ENCODE data around the gene GCNT1. TPM values are rescaled to one million over a fixed set of nuclear protein-coding genes. Genes with fewer than 3 reads are reported as not detected.
"Not testable (repeated sequence)": the region's sequence is repeated elsewhere in the genome, so short reads cannot be mapped to it uniquely, and the experiment has no call there.

GCNT1 gene
- total RNA-seq, 1 donor from 2014 or later, result 3.8 TPM

- not testable (repeated sequence) for ATAC-seq
Measured at GRCh38 chr9:76493496-76493895, 34.5 kb downstream of the GCNT1 start.

DNA sequence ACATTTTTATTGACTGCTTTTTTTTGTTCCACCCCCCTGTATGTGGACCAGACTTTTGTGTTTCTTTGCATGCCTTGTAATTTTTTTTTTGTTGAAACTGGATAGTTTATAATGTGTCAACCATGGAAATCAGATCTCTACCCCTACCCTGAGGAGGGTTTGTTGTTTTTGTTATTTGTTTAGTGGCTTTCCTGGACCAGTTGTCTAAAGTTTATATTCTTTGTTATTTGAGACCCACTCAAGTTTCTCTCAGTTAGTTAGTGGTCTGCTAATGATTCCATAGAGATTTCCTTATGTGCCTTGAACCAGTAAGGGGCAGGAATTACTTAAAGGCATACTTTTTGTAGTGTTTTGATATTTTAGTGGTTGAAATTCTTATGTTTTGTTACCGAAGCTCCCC is 41.1 kb downstream of the GCNT1 start:
- no peak for ATAC-seq

DNA sequence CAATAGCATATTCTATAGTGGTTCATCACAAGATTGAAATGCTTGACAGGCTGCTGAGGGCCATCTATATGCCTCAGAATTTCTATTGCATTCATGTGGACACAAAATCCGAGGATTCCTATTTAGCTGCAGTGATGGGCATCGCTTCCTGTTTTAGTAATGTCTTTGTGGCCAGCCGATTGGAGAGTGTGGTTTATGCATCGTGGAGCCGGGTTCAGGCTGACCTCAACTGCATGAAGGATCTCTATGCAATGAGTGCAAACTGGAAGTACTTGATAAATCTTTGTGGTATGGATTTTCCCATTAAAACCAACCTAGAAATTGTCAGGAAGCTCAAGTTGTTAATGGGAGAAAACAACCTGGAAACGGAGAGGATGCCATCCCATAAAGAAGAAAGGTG is 43.8 kb downstream of the GCNT1 start:
- ATAC-seq, result no peak

DNA sequence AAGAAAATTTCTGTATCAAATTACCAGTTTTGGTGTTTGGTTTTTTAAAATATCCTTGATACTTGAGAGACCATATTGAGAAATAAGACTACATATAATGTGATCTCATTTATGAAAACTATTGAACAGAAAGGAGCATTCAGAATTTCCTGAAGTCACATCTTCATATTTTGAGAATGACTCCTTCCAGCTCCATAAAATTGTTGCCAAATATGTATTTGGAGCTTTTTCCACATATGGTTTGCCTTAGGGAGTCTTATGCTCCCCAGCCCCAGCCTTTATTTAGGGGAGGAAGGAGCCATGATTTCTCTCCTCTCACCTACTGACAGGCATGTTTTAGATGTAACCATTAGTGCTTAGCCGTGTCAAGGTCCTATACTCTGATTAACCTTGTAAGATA is 51.1 kb downstream of the GCNT1 start:
- no peak for ATAC-seq

GRCh38 chr9:76510446-76510845 is 51.5 kb downstream of the GCNT1 start:
- no peak for ATAC-seq

DNA sequence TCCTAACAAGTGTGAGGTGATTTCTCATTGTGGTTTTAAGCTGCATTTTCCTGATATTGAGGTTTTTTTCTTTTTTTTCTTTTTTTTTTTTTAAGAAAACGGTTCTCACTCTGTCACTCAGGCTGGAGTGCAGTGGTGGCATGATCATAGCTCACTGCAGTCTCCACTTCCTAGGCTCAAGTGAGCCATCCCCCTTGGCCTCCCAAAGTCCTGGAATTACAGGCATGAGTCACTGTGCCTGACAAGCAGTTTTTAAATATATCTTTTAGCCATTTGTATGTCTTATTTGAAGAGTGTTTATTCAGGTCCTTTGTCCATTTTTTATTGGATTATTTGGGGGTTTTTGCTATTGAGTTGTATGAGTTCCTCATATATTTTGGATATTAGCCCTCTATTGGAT is 53.8 kb downstream of the GCNT1 start:
- ATAC-seq, result no peak

GRCh38 chr9:76516350-76516749 is 57.4 kb downstream of the GCNT1 start:
- ATAC-seq, result no peak

DNA sequence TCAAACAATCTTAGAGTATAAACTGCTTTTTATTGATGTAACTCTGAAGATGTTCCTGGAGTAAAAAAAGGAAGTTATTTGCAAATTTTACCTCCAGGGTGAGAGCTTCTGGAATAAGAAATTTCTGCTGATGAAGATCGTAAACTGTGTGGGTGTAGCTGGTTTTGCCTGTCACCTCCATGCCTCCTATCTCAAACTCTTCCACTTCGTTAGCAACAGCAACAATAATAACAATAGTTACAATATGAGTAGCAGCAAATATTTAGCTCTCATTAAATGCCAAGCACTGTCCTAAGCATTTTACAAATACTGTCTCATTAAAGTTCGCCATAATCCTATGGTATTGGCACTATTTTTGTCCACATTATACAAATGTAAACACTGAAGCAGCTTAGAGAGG is 57.9 kb downstream of the GCNT1 start:
- ATAC-seq, result no peak

DNA sequence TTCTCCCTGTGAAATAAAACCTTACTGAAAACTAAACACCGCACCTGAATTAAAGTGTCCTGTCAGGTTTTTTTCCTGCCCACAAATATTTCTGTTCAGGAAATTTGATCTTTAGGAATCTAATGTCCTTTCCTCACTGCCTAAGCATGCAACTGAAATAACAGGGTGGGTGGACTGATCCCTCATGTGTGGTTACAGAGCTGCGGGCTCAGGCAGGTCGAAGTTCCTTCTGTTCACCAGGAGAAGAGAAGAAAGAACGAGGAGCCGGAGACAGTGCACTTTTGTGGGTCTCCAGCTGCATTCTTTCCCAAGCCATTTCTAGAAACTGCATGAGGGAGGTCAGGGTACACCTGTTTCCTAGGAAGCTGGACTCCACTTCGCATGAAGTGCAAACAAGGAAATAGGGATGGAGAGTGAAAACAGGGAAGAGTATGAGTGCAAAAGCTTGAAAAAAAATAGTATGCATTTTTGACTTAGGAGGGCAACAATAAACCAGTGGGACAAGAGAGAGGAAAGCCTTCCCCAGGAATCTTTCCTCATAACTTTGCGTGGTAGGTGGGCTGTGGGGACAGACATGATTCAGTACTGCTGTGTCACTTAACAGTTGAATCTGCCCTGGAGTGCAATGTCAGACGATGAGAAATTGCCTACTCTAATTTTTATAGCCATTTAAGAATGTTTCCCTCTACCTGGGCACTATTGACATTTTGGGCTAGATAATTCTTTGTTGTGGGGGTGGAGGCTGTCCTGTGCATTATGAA is 60.3 kb downstream of the GCNT1 start:
- ATAC-seq, result no peak

DNA sequence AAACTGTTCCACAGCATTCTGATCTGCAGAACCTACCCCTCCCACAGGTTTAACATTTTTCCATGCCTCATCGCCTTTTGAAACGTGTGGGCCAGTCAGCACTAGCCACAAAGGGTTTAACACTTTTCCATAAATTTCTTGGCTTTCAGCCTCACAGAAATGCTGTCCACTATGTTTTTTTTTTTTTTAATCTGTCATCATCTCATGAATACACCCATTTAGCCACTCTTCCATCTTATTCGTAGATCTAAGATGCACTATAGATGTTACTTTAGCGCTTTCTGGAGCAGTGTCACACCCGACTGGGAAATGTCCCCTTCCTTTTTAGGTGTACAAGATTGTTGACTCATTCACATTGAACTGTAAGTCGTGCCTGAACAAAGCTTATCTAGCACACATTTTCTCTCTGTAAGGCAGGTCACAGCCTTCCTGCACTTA is 62.3 kb downstream of the GCNT1 start:
- ATAC-seq, result peak; percentile 71

DNA sequence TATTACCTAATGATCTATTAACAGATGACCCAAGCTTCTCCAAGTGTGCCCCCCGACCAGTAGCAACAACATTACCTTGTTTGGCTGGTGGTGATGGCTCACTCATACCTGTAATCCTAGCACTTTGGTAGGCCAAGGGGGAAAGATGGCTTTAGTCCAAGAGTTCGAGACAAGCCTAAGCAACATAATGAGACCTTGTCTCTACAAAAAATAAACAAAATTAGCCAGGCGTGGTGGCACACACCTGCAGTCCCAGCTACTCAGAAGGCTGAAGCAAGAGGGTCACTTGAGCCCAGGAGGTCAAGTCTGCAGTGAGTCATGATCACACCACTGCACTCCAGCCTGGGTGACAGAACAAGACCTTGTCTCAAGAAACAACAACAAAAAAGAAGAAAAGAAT is 62.9 kb downstream of the GCNT1 start:
- no peak for ATAC-seq

DNA sequence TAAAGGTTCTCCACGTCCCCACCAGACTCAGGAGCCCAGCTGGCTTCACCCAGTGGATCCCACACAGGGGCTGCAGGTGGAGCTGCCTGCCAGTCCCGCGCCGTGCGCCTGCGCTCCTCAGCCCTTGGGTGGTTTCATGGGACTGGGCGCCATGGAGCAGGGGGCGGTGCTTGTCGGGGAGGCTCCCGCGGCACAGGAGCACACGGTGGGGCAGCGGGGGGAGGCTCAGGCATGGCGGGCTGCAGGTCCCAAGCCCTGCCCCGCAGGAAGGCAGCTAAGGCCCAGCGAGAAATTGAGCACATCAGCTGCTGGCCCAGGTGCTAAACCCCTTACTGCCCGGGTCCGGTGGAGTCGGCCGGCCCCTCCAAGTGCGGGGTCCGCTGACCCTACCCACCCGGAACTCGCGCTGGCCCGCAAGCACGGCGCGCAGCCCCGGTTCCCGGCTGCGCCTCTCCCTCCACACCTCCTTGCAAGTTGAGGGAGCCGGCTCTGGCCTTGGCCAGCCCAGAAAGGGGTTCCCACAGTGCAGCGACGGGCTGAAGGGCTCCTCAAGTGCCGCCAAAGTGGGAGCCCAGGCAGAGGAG is 64.7 kb downstream of the GCNT1 start:
- not testable (repeated sequence) for ATAC-seq

DNA sequence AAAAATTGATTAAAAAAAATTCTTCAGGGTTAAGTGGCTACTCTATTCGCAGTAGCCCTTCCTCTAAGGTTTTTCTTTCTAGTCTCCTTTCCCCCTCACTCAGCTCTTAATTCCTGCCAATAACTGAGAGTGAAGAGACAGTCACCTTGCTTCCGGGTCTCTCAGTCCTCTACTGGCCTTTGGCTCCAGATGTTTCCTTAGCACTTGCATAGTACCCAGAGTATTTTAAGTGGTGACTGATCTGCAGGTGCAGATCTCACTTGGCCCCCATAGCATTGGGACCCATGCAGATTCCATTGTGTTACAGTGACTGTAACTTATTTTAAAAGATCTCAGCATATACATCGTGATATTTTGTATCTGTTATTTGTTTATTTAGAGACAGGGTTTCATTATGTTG is 66.2 kb downstream of the GCNT1 start:
- no peak for ATAC-seq

- ATAC-seq, result peak; percentile 37
Measured at GRCh38 chr9:76526026-76526425, 67.0 kb downstream of the GCNT1 start.

GRCh38 chr9:76528056-76528455 is 69.1 kb downstream of the GCNT1 start:
- ATAC-seq, result no peak

- no peak for ATAC-seq
Measured at GRCh38 chr9:76528642-76529190, 69.7 kb downstream of the GCNT1 start.

GRCh38 chr9:76529653-76530052 is 70.7 kb downstream of the GCNT1 start:
- ATAC-seq, result no peak

- ATAC-seq, result no peak
Measured at GRCh38 chr9:76530458-76531110, 71.6 kb downstream of the GCNT1 start.

GRCh38 chr9:76531231-76531780 is 72.3 kb downstream of the GCNT1 start:
- no peak for ATAC-seq

DNA sequence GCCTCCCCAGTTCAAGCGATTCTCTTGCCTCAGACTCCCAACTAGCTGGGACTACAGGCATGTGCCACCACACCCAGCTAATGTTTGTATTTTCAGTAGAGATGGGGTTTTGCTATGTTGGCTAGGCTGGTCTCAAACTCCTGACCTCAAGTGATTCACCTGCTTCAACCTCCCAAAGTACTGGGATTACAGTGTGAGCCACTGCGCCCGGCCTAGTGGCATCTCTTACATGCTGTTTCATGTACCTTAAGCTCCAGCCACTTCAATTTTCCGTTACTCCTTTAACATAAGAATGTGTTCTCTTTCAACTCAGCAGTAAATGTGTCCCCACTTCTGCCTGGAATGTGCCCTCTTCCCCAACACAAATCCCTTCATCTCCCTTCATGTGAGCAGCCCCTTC is 73.9 kb downstream of the GCNT1 start:
- not testable (repeated sequence) for ATAC-seq

DNA sequence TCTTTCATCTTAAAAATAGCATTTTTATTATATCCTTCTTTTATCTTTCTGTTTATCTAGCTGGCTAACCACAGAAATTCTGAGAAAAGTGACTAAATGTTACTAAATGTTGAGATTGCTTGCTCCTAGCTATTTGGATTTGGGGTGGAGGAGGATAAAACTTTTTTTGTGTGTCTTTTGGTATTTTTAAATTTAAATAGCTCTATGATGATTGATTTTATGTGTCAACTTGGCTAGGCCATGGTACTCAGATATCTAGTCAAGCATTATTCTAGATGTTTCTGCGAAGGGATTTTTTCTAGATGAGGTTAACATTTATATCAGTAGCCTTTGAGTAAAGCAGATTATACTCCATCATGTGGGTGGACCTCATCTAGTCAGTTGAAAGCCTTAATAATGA is 75.0 kb downstream of the GCNT1 start:
- ATAC-seq, result no peak

- no peak for ATAC-seq
Measured at GRCh38 chr9:76537150-76537646, 78.2 kb downstream of the GCNT1 start.

DNA sequence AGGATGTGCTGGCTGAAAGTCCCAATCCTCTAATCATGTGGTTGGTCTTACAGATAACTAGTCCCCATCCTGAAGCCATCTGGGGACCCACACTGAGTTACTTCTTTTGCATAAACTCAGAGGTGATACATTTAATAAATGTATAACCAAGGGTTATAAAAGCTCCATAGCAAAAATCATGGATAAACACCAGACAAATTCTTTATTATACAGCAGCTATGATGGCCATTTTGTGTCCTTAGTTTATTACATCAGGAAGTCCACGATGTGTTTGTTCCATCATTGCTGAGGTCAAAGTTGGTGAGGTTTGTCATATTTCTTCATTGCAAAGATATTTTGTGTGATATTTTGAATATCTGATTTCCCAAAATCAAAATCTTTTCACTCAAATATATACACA is 80.2 kb downstream of the GCNT1 start:
- no peak for ATAC-seq

Data from esophagus mucosa (tissue), 1 donor.